OCI-LY7 (cell line): ENCODE data around the gene KMT2B.

Source experiments
- CTCF ChIP-seq: fragments of 200-600 bp; sonication (generic); conservative IDR thresholded peaks from 2 replicates; pipeline ENCODE4 v1.5.1; 2014; ENCODE audit warnings: mild to moderate bottlenecking, antibody characterized with exemption, low read length, moderate library complexity, mixed read lengths
- EZH2phosphoT487 ChIP-seq: fragments of 200-600 bp; sonication (generic); IDR thresholded peaks from 2 replicates; pipeline ENCODE4 v1.6.1; 2018; ENCODE audit warnings: low read depth, borderline replicate concordance, mild to moderate bottlenecking, mixed run types, antibody characterized with exemption, low read length, moderate library complexity, mixed read lengths

GRCh38 chr19:35780058-35780457 lies 62.3 kb downstream of the KMT2B start:
- TF ChIP-seq CTCF (no peak), EZH2phosphoT487 (no peak)
